Left ventricle myocardium inferior (tissue), 1 donor: Measurements from ENCODE around the gene GAGE12H. TPM values are rescaled to one million over a fixed set of nuclear protein-coding genes. Genes with fewer than 3 reads are reported as not detected.
"Not testable (repeated sequence)": the region's sequence is repeated elsewhere in the genome, so short reads cannot be mapped to it uniquely, and the experiment has no call there.

ENCODE experiments used
- DNase-seq: peaks from one replicate; pipeline ENCODE4 v3.0.0-alpha.2; 2020
- H3K27ac ChIP-seq: fragments of 200-600 bp; replicated peaks from 2 replicates; pipeline ENCODE4 v1.8.0; 2021
- H3K27me3 ChIP-seq: fragments of 200-600 bp; 2 replicates; pipeline ENCODE4 v1.8.0; 2021; ENCODE audit warnings: low read depth
- H3K36me3 ChIP-seq: fragments of 200-600 bp; 2 replicates; pipeline ENCODE4 v1.8.0; 2021
- H3K4me1 ChIP-seq: fragments of 200-600 bp; 2 replicates; pipeline ENCODE4 v1.8.0; 2021
- H3K4me3 ChIP-seq: fragments of 200-600 bp; 2 replicates; pipeline ENCODE4 v1.8.0; 2021; ENCODE audit warnings: mild to moderate bottlenecking, moderate library complexity
- H3K9me3 ChIP-seq: fragments of 200-600 bp; replicated peaks from 2 replicates; pipeline ENCODE4 v1.8.0; 2021
- intact Hi-C: fragments of 100-400 bp; cut with micrococcal nuclease; formaldehyde crosslinking; loops from one replicate; pipeline ENCODE4 v1.11.0; 2022
- long read RNA-seq: library from polyadenylated mRNA; unstranded; transcript quantifications from one replicate; pipeline ENCODE4 v2.0.0, GENCODE V29; 2021
- total RNA-seq: library from RNA; stranded (reverse); fragmentation: NEBNext Ultra II Directional; extraction: Animal tissue kit (Norgen Biotek cat#: 25700); gene quantifications from one replicate; pipeline ENCODE4 v1.2.1, GENCODE V29; 2021
- donor health status: DM: no; HTN: yes; CAD: no; lungs with severe emphysema.

Gene GAGE12H
- total RNA-seq, result not detected
- long read RNA-seq, result 0 reads

- H3K4me1 ChIP-seq, H3K27me3 ChIP-seq, H3K27ac ChIP-seq, DNase-seq, H3K9me3 ChIP-seq, intact Hi-C loops, H3K4me3 ChIP-seq, H3K36me3 ChIP-seq: not testable (repeated sequence)
These were observed at the start of gene GAGE12H for GRCh38 chrX:49579649-49580048. GAGE12H (plus strand) TSS chrX:49579949; CDS start chrX:49581104, 1,155 bp downstream.

DNA sequence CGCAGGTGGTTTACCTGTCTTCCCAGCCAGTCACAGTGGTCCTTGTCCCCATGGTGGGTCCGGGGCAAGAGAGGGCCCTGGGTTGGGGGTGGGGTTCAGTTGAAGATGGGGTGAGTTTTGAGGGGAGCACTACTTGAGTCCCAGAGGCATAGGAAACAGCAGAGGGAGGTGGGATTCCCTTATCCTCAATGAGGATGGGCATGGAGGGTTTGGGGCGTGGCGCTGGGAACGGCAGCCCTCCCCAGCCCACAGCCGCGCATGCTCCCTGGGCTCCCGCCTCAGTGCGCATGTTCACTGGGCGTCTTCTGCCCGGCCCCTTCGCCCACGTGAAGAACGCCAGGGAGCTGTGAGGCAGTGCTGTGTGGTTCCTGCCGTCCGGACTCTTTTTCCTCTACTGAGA, 47.9 kb upstream of the GAGE12H start, which contains the start of gene GAGE12C:
TSS of gene GAGE12C (plus strand) at position 301 of the 400 bp plus-strand sequence. CDS start 1,155 bp downstream, outside the sequence.
- intact Hi-C loops, H3K4me1 ChIP-seq: not testable (repeated sequence)

DNA sequence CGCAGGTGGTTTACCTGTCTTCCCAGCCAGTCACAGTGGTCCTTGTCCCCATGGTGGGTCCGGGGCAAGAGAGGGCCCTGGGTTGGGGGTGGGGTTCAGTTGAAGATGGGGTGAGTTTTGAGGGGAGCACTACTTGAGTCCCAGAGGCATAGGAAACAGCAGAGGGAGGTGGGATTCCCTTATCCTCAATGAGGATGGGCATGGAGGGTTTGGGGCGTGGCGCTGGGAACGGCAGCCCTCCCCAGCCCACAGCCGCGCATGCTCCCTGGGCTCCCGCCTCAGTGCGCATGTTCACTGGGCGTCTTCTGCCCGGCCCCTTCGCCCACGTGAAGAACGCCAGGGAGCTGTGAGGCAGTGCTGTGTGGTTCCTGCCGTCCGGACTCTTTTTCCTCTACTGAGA, 38.3 kb upstream of the GAGE12H start, which contains the start of gene GAGE12D:
TSS of gene GAGE12D (plus strand) at position 301 of the 400 bp plus-strand sequence. CDS start 1,155 bp downstream, outside the sequence.
- H3K4me3 ChIP-seq, H3K4me1 ChIP-seq, H3K36me3 ChIP-seq, intact Hi-C loops, H3K9me3 ChIP-seq, H3K27me3 ChIP-seq, DNase-seq, H3K27ac ChIP-seq: not testable (repeated sequence)

More for the DNA sequence above, 47.9 kb upstream of the GAGE12H start, which contains the start of gene GAGE12C:
- H3K27ac ChIP-seq, H3K36me3 ChIP-seq, H3K9me3 ChIP-seq, H3K4me3 ChIP-seq, H3K27me3 ChIP-seq, DNase-seq: not testable (repeated sequence)

DNA sequence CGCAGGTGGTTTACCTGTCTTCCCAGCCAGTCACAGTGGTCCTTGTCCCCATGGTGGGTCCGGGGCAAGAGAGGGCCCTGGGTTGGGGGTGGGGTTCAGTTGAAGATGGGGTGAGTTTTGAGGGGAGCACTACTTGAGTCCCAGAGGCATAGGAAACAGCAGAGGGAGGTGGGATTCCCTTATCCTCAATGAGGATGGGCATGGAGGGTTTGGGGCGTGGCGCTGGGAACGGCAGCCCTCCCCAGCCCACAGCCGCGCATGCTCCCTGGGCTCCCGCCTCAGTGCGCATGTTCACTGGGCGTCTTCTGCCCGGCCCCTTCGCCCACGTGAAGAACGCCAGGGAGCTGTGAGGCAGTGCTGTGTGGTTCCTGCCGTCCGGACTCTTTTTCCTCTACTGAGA, 28.8 kb upstream of the GAGE12H start, which contains the start of gene GAGE12E:
TSS of gene GAGE12E (plus strand) at position 301 of the 400 bp plus-strand sequence. CDS start 1,155 bp downstream, outside the sequence.
- H3K36me3 ChIP-seq, H3K27ac ChIP-seq, intact Hi-C loops, H3K4me3 ChIP-seq, H3K27me3 ChIP-seq, H3K4me1 ChIP-seq, H3K9me3 ChIP-seq, DNase-seq: not testable (repeated sequence)

DNA sequence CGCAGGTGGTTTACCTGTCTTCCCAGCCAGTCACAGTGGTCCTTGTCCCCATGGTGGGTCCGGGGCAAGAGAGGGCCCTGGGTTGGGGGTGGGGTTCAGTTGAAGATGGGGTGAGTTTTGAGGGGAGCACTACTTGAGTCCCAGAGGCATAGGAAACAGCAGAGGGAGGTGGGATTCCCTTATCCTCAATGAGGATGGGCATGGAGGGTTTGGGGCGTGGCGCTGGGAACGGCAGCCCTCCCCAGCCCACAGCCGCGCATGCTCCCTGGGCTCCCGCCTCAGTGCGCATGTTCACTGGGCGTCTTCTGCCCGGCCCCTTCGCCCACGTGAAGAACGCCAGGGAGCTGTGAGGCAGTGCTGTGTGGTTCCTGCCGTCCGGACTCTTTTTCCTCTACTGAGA, 19.2 kb upstream of the GAGE12H start, which contains the start of gene GAGE12F:
TSS of gene GAGE12F (plus strand) at position 301 of the 400 bp plus-strand sequence. CDS start 1,155 bp downstream, outside the sequence.
- DNase-seq, H3K4me3 ChIP-seq, H3K36me3 ChIP-seq, H3K9me3 ChIP-seq, H3K4me1 ChIP-seq, intact Hi-C loops, H3K27ac ChIP-seq, H3K27me3 ChIP-seq: not testable (repeated sequence)

GRCh38 chrX:49568728-49569127, 11.0 kb upstream of the GAGE12H start:
- H3K4me1 ChIP-seq, H3K27ac ChIP-seq, H3K36me3 ChIP-seq, H3K27me3 ChIP-seq, intact Hi-C loops, H3K9me3 ChIP-seq, H3K4me3 ChIP-seq: not testable (repeated sequence)
- peak; percentile 11 for DNase-seq

DNA sequence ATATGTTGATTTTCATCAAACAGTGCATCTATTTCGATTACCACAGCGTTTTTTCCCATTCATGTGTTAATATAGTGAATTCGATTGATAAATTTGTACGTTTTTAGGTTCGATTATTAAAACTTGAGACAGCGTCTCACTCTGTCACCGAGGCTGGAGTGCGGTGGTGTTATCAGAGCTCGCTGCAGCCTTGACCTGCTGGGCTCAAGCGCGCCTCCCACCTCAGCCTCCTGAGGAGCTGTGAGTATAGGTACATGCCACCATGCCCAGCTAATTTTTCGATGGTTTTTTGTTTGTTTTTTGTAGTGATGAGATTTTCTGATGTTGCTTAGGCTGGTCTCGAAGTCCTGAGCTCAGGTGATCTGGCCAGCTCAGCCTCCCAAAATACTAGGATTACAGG, 10.6 kb upstream of the GAGE12H start:
- DNase-seq, H3K4me1 ChIP-seq, H3K36me3 ChIP-seq, H3K27ac ChIP-seq, H3K27me3 ChIP-seq, H3K4me3 ChIP-seq, H3K9me3 ChIP-seq, intact Hi-C loops: not testable (repeated sequence)

- DNase-seq, H3K9me3 ChIP-seq: not testable (repeated sequence)
These were observed 9.6 kb upstream of the GAGE12H start, which contains the start of gene GAGE12G for GRCh38 chrX:49570100-49570499. GAGE12G (plus strand) TSS chrX:49570400; CDS start chrX:49571555, 1,155 bp downstream.

GRCh38 chrX:49589196-49589595, 9.4 kb downstream of the GAGE12H start, which contains the start of gene GAGE2A:
GAGE2A (plus strand) TSS chrX:49589496; CDS start chrX:49590651, 1,155 bp downstream.
- H3K9me3 ChIP-seq, H3K36me3 ChIP-seq, H3K27me3 ChIP-seq, DNase-seq, H3K4me1 ChIP-seq, intact Hi-C loops, H3K4me3 ChIP-seq, H3K27ac ChIP-seq: not testable (repeated sequence)

More at GRCh38 chrX:49570100-49570499, 9.6 kb upstream of the GAGE12H start, which contains the start of gene GAGE12G:
- H3K4me3 ChIP-seq, H3K27me3 ChIP-seq, intact Hi-C loops, H3K4me1 ChIP-seq, H3K36me3 ChIP-seq, H3K27ac ChIP-seq: not testable (repeated sequence)

GRCh38 chrX:49589769-49590478, 10.2 kb downstream of the GAGE12H start:
- intact Hi-C loops, H3K4me1 ChIP-seq, H3K27ac ChIP-seq, H3K27me3 ChIP-seq, H3K36me3 ChIP-seq, DNase-seq, H3K9me3 ChIP-seq, H3K4me3 ChIP-seq: not testable (repeated sequence)

- H3K4me1 ChIP-seq, H3K9me3 ChIP-seq, H3K4me3 ChIP-seq, H3K36me3 ChIP-seq, DNase-seq, H3K27ac ChIP-seq, H3K27me3 ChIP-seq, intact Hi-C loops: not testable (repeated sequence)
These were observed 10.7 kb downstream of the GAGE12H start for GRCh38 chrX:49590488-49590887.

GRCh38 chrX:49598720-49599119, 19.0 kb downstream of the GAGE12H start, which contains the start of gene GAGE1:
GAGE1 (plus strand) TSS chrX:49599020; CDS start chrX:49600175, 1,155 bp downstream.
- DNase-seq, H3K9me3 ChIP-seq, intact Hi-C loops, H3K4me3 ChIP-seq, H3K27me3 ChIP-seq, H3K36me3 ChIP-seq, H3K27ac ChIP-seq, H3K4me1 ChIP-seq: not testable (repeated sequence)
